Upper lobe of left lung (tissue), 6 donors: ENCODE data around the gene DCK. TPM values are rescaled to one million over a fixed set of nuclear protein-coding genes. Genes with fewer than 3 reads are reported as not detected.
"Not testable (repeated sequence)": the region's sequence is repeated elsewhere in the genome, so short reads cannot be mapped to it uniquely, and the experiment has no call there.

Experiments
- ATAC-seq, 2 donors: fragments of 200-7000 bp; cut with Tn5 transposase; one replicate each; pipeline ENCODE4 v1.9.1; 2022; ENCODE audit warnings: mild to moderate bottlenecking in 2 of 2, moderate library complexity in 2 of 2; ENCODE audit not compliant: low FRiP score in 2 of 2
- DNase-seq, 2 donors: peaks; one replicate each; pipeline ENCODE4 v3.0.0-alpha.2; 2019 to 2020
- H3K27ac ChIP-seq, 4 donors: fragments of 200-600 bp; sonication (generic); one replicate each; pipeline ENCODE4 v1.5.1; 2016 to 2019
- H3K27me3 ChIP-seq, 4 donors: fragments of 200-600 bp; sonication (generic); one replicate each; pipeline ENCODE4 v1.5.1; 2017 to 2019
- H3K36me3 ChIP-seq, 4 donors: fragments of 200-600 bp; sonication (generic); one replicate each; pipeline ENCODE4 v1.5.1; 2016 to 2019
- H3K4me1 ChIP-seq, 4 donors: fragments of 200-600 bp; sonication (generic); one replicate each; pipeline ENCODE4 v1.5.1; 2018 to 2019
- H3K4me3 ChIP-seq, 4 donors: fragments of 200-600 bp; sonication (generic); one replicate each; pipeline ENCODE4 v1.5.1; 2017 to 2019; ENCODE audit warnings: mild to moderate bottlenecking in 2 of 4, moderate library complexity in 1 of 4
- H3K9me3 ChIP-seq, 4 donors: fragments of 200-600 bp; sonication (generic); one replicate each; pipeline ENCODE4 v1.5.1; 2018 to 2019
- CTCF ChIP-seq, 6 experiments: fragments of 450-650 bp in 4 of 6; fragments of 200-600 bp in 2 of 6; sonication (generic) in 2 of 6; IDR thresholded peaks; one replicate each; pipeline ENCODE4 v1.5.1; 2016 to 2019; ENCODE audit warnings: antibody characterized with exemption in 6 of 6
- EP300 ChIP-seq, 4 donors: sonication (generic); formaldehyde crosslinking; IDR thresholded peaks; one replicate each; pipeline ENCODE4 v1.5.1; 2017; ENCODE audit warnings: antibody characterized with exemption in 4 of 4, control low read depth in 2 of 4
- POLR2A ChIP-seq, 4 donors: fragments of 450-650 bp; IDR thresholded peaks; one replicate each; pipeline ENCODE4 v1.5.1; 2016 to 2017; ENCODE audit warnings: antibody characterized with exemption in 4 of 4, mild to moderate bottlenecking in 2 of 4
- POLR2AphosphoS5 ChIP-seq, 2 donors: sonication (generic); formaldehyde crosslinking; IDR thresholded peaks; one replicate each; pipeline ENCODE4 v1.5.1; 2017; ENCODE audit warnings: antibody characterized with exemption in 2 of 2
- WGBS, 2 donors: methylation state at CpG; one replicate each; pipeline ENCODE4 v1.1.5; 2017 to 2018; 5-methylcytosine and 5-hydroxymethylcytosine counted together
- total RNA-seq, 6 donors: library from RNA; depleted of rRNA in 4 of 6; stranded (reverse); fragments of >200 nt in 4 of 6; gene quantifications; one replicate each; pipeline versions ENCODE4 v1.1.0 to v1.2.1, GENCODE V29; 2016 to 2021
- donor health status: DM: no; HTN: no; CAD: no; lungs with moderate emphysema.
- donor health status: DM: no; HTN: yes; CAD: no; lungs with severe emphysema.

DCK gene
- total RNA-seq, 6 donors from 2014 or later, result 11.5 to 20.8 (median 15.6) TPM

- H3K4me3 ChIP-seq, result no peak overlapping the region
- 94 to 97% methylated on average over 1 of the region's 1 CpG for WGBS, 2 donors
- no peak overlapping the region for H3K27ac ChIP-seq
- TF ChIP-seq EP300 (IDR thresholded peaks at IDR 0.05), result no peak
- TF ChIP-seq CTCF (IDR thresholded peaks at IDR 0.05), result no peak
- TF ChIP-seq POLR2AphosphoS5 (IDR thresholded peaks at IDR 0.05), result no peak
- TF ChIP-seq POLR2A (IDR thresholded peaks at IDR 0.05), result no peak
- ATAC-seq (no peak), DNase-seq (no peak)
- no peaks in the 10 kb centered on the region for H3K9me3 ChIP-seq
- H3K27me3 ChIP-seq, result no peaks in the 10 kb centered on the region
- H3K36me3 ChIP-seq, result peaks cover 0 to 45% (median 18%) of the 10 kb centered on the region in 4 donors
- H3K4me1 ChIP-seq, result peaks cover 0 to 10% (median 0%) of the 10 kb centered on the region in 4 donors
Measured at GRCh38 chr4:71027611-71028010, 34.2 kb downstream of the DCK start.

GRCh38 chr4:71029504-71029903 lies 36.1 kb downstream of the DCK start:
- DNase-seq, result no peak
- Histone ChIP-seq H3K4me1 (peaks cover 0 to 10% (median 0%) of the 10 kb centered on the region in 4 donors), H3K4me3 (no peak overlapping the region), H3K36me3 (peaks cover 0 to 44% (median 20%) of the 10 kb centered on the region in 4 donors), H3K27me3 (no peaks in the 10 kb centered on the region), H3K9me3 (no peaks in the 10 kb centered on the region), H3K27ac (no peak overlapping the region)
- WGBS, 2 donors, result 62 to 76% methylated on average over 1 of the region's 1 CpG
- TF ChIP-seq EP300 (IDR thresholded peaks at IDR 0.05) (no peak), POLR2A (IDR thresholded peaks at IDR 0.05) (no peak), POLR2AphosphoS5 (IDR thresholded peaks at IDR 0.05) (no peak), CTCF (IDR thresholded peaks at IDR 0.05) (no peak)
- ATAC-seq, result no peak

- H3K36me3 ChIP-seq, result peaks cover 0 to 50% (median 20%) of the 10 kb centered on the region in 4 donors
- not testable (repeated sequence) for H3K9me3 ChIP-seq, H3K4me3 ChIP-seq, ATAC-seq, H3K4me1 ChIP-seq, H3K27ac ChIP-seq, H3K27me3 ChIP-seq
- 85 to 89% methylated on average over 7 to 9 of the region's 10 CpGs for WGBS, 2 donors
- peak in 1 of 2 donors; percentile 39 for DNase-seq
Measured at GRCh38 chr4:71032106-71032505, 38.7 kb downstream of the DCK start.

- WGBS, 2 donors, result 81 to 95% methylated on average over 3 to 4 of the region's 4 CpGs
- ATAC-seq (no peak), DNase-seq (no peak)
- Histone ChIP-seq H3K4me1 (no peaks in the 10 kb centered on the region), H3K27ac (no peak overlapping the region), H3K4me3 (no peak overlapping the region), H3K27me3 (no peaks in the 10 kb centered on the region), H3K36me3 (no peaks in the 10 kb centered on the region), H3K9me3 (no peaks in the 10 kb centered on the region)
- TF ChIP-seq POLR2AphosphoS5 (IDR thresholded peaks at IDR 0.05), result no peak
- TF ChIP-seq CTCF (IDR thresholded peaks at IDR 0.05), result no peak
- TF ChIP-seq POLR2A (IDR thresholded peaks at IDR 0.05), result no peak
- TF ChIP-seq EP300 (IDR thresholded peaks at IDR 0.05), result no peak
Measured at GRCh38 chr4:71045256-71045655, 51.8 kb downstream of the DCK start.

GRCh38 chr4:71049395-71049794 lies 55.9 kb downstream of the DCK start:
- Histone ChIP-seq H3K36me3 (no peaks in the 10 kb centered on the region), H3K4me3 (no peak overlapping the region), H3K9me3 (no peaks in the 10 kb centered on the region), H3K4me1 (no peaks in the 10 kb centered on the region), H3K27ac (no peak overlapping the region), H3K27me3 (no peaks in the 10 kb centered on the region)
- 78 to 84% methylated on average over 5 of the region's 5 CpGs for WGBS, 2 donors
- no peak for TF ChIP-seq EP300 (IDR thresholded peaks at IDR 0.05)
- ATAC-seq (no peak), DNase-seq (no peak)

GRCh38 chr4:71050809-71051208 lies 57.4 kb downstream of the DCK start:
- 97 to 98% methylated on average over 1 of the region's 1 CpG for WGBS, 2 donors
- H3K4me1 ChIP-seq, result no peaks in the 10 kb centered on the region
- H3K27ac ChIP-seq, result no peak overlapping the region
- no peaks in the 10 kb centered on the region for H3K36me3 ChIP-seq
- no peak overlapping the region for H3K4me3 ChIP-seq
- no peaks in the 10 kb centered on the region for H3K9me3 ChIP-seq
- TF ChIP-seq CTCF (IDR thresholded peaks at IDR 0.05) (no peak), POLR2A (IDR thresholded peaks at IDR 0.05) (no peak), EP300 (IDR thresholded peaks at IDR 0.05) (no peak)
- ATAC-seq, result no peak
- no peaks in the 10 kb centered on the region for H3K27me3 ChIP-seq
- DNase-seq, result no peak
